Inflammatory macrophage treated with lipopolysaccharide for 4 hours (primary cell): Measurements from ENCODE around the gene CST9.
"Not testable (repeated sequence)": the region's sequence is repeated elsewhere in the genome, so short reads cannot be mapped to it uniquely, and the experiment has no call there.

Experiments
- DNase-seq: peaks from one replicate; pipeline ENCODE4 v3.0.0-alpha.2; 2020

Gene CST9

GRCh38 chr20:23623666-23624323, 18.1 kb upstream of the CST9 start:
- DNase-seq: no peak

DNA sequence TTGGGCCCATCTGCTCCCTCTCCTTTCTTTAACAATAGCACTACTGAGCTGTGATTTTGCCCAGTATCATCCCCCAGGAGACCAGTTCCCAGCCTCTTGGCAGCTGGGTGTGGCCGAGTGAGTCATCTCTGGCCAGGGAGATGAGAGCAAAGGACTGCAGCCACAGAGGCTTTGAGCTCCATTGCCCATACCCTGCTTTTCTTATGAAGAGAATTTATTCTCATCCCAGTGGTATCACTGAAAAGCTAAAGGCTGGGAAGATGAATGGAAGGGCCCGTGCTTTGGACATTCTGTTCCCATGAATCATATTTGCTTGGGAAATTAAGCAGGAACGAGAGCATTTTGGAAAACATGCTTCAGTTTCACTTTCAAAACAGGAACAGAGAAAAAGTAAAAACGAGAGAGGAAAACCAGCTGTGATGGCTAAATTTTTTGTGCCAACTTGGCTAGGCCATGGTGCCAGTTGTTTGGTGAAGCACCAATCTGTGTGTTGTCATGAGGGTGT, 17.2 kb upstream of the CST9 start:
- DNase-seq: peak; percentile 79

DNA sequence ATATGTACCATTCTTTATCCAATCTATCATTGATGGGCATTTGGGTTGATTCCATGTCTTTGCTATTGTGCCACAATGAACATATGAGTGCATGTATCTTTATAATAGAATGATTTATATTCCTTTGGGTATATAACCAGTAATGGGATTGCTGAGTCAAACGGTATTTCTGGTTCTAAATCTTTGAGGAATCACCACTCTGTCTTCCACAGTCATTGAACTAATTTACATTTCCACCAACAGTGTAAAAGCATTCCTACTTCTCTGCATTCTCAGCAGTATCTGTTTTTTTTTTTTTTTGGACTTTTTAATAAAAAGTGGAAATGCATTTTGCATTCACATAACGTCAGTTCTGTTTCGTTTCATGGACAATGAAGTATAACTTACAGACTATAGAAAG, 16.7 kb upstream of the CST9 start:
- not testable (repeated sequence) for DNase-seq

DNA sequence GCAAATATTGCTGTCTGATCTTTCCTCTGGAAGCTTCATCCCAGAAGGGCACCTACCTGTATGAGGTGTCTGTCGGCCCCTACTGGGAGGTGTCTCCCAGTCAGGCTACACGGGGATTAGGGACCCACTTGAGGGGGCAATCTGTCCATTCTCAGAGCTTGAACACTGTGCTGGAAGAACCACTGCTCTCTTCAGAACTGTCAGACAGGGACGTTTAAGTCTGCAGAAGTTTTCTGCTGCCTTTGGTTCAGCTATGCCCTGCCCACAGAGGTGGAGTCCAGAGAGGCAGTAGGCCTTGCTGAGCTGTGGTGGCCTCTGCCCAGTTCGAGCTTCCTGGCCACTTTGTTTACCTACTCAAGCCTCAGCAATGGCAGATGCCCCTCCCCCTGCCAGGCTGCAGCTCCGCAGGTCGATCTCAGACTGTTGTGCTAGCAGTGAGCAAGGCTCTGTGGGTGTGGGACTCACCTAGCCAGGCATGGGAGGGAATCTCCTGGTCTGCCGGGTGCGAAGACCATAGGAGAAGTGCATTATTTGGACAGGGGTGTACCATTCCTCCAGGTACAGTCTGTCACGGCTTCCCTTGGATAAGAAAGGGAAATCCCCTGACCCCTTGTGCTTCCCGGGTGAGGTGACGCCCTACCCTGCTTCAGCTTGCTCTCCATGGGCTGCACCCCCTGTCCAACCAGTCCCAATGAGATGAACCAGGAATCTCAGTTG, 15.1 kb upstream of the CST9 start:
- not testable (repeated sequence) for DNase-seq

- no peak for DNase-seq
These were observed 8.4 kb upstream of the CST9 start for GRCh38 chr20:23614163-23614562.

DNA sequence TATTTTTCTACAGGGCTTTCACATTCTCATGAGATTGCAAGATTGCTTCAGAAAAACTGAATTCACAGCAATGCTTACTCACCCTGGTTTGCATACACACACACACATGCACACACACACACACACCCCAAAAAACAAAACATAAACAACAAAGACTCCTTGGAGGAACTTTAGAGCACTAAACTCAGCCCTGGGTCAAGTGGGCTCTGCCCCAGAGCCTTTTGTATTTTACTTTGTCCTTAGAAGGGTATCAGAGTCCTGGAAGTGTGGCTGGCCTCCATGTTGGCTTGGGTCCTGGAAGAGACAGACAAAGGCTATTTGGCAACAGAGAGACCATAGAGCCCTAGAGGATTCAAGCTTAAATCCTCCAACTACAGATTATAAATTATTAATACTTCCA, 8.0 kb upstream of the CST9 start:
- DNase-seq: no peak

DNA sequence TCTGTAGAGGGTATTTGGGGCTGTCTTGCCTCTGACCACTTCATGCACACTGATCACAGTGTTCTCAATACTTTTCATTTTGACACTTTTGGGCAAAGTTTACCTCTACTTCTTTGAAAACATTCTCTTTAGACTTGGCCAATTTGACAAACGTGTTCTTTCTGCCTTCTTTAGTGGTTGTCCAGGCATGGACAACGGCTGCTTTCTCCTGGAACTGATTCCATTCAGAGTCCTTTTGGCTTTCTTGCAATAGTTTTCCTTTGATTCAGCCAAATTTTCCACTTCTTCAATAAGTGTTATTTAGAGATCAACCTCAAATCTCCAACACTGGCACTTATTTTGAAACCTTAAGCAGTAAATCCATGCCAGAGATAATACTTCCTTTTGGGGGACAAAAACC, 6.7 kb upstream of the CST9 start:
- DNase-seq: no peak

DNA sequence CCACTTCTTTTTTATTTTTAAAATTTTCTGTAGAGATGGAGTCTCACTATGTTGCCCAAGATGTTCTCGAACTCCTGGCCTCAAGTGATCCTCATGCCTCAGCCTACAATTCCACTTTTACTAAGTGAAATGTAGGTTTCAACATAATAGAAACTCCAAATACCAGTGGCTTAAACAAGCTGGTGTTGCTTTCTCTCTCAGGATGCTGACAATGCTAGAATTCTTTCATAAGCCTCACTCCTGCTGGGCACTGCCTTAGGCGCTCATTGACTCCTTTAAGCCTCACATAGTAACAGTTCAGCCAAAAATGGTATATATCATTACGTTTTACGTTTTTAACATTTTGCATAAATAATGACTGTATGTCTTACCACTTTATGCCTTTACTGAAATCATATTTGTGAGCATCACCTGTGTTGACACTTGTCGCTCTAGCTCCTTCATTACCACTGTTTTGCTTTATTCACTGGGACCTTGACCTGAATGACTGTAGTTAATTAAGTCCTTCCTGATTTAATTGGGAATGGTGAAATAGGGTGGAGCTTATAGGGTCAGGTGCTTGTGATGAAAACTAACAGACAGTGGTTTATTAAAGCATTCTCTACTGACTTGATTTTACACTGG, 3.9 kb upstream of the CST9 start:
- peak; percentile 72 for DNase-seq

DNA sequence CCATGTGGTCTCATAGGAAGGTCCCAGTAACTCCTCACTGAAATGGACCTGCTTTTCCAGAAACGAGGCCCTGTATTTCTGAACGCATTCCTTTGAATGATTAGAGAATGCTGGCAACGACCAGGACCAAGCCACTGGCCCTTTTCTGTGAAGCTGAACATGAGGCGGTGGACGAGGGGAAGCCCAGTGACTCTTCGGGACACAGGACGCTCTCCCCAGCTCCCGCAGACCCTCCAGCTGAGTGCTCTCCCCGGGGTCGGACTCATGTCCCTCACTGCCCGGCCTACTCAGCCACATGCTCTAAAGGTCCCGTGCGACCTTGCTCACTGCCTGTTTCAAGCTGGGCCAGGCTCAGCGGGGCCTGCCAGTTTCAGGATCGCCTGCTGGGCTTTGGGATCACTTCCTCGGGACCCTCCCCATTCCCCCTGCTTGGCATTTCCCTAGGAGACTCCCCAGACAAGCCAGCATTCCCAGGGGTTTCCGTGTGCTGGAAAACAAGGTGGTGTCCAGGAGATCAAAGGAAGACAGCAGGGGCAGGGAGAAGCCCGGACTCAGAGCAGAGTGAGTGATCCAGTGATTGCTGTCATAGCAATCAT, 2.6 kb upstream of the CST9 start:
- DNase-seq: no peak

- no peak for DNase-seq
These were observed 2.0 kb upstream of the CST9 start for GRCh38 chr20:23607497-23608245.

GRCh38 chr20:23606652-23607049, 934 bp upstream of the CST9 start:
- peak; percentile 75 for DNase-seq

DNA sequence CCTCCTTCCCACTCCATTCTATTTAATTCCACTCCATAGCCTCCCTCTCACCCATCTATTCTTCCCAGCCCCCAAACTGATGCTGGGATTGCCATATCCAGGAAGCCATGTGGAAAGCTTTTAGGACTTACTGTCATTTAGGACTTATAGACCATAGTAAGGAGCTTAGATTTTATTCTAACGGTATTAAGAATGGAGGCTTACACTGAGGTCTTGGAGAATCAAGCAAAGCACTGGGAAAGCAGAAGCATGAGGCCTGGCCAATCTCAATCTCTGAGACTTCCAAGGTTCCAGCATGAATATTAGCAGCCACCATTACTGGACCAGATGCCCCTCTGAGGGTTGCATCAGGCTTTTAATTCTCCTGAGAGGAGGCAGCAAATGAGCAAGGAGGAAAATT, 1.4 kb downstream of the CST9 start:
- DNase-seq: no peak

GRCh38 chr20:23603321-23603720, 2.4 kb downstream of the CST9 start:
- peak; percentile 21 for DNase-seq

DNA sequence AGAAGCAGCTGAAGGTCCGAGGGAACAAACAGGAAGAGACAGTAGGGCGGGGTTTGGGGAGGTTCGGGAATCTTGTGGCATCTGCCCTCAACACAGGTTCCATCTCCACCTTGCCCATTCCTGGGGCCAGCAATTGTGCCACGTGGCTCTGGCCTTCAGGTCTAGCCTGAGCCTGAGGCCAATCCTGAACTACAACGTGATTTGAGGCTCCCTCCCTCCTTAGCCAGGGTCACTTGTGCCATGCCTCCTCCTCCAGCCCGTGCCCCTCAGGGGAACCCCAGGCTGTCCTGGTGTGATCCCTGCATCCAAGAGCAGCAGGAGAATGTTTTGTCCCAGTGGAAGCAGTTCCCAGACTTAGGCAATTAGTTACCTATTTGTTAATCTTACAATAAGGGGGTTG, 3.0 kb downstream of the CST9 start:
- no peak for DNase-seq

DNA sequence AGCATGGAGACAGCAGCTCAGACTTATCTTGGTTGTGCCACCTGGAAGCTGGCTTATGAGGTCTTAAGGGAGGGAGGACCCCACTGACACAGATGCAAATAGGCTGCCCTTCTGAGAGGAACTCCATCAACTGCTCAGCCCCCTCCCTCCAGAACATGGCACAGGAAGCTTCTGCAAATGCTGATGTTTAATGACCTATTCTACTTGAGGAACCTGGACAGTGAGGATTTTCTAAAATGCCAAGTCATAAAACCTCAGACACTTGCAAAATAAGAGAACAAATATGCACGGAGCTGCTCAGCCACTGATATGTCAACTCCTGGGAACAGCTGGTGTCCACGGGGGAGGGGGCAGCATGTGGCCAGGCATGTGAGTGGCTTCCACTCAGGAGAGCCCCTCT, 3.5 kb downstream of the CST9 start:
- DNase-seq: peak; percentile 25

DNA sequence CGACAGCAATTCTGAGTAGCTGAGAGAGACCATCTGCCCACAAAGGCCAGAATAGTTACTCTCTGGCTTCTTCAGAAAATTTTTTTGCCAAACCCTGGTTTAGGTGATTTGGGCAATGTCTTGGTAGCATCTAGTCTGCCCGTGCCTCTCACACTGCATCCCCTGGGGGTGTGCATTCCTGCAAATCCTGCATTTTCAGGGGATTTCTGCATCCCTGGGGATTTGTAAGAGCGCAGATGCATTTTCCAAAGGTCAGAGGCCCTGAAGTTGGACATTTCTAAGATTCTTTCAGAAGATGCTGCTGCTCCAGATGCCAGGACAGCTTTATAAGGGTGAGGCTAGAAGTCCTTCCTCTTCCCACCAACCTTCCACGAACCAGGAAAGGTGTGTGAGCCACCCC, 4.0 kb downstream of the CST9 start:
- DNase-seq: no peak

DNA sequence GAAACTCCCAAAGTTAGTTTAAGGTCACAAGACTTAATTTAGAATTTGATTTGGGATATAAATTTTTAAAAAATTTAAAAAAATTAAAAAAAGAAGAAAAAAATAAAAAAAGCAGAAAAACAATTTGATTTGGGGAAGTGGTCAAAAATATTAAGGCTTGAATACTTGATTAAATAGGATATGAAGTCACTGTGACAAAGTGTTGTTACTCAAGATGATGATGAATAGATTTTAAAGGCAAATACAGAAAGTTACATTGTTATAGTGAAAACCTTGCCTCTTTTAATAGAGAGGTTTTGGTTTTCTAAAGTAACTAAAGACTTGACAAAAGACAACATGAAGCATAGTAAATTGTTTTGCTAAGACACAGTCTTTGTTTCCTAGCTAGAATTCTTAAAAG, 7.2 kb downstream of the CST9 start:
- DNase-seq: peak; percentile 56

DNA sequence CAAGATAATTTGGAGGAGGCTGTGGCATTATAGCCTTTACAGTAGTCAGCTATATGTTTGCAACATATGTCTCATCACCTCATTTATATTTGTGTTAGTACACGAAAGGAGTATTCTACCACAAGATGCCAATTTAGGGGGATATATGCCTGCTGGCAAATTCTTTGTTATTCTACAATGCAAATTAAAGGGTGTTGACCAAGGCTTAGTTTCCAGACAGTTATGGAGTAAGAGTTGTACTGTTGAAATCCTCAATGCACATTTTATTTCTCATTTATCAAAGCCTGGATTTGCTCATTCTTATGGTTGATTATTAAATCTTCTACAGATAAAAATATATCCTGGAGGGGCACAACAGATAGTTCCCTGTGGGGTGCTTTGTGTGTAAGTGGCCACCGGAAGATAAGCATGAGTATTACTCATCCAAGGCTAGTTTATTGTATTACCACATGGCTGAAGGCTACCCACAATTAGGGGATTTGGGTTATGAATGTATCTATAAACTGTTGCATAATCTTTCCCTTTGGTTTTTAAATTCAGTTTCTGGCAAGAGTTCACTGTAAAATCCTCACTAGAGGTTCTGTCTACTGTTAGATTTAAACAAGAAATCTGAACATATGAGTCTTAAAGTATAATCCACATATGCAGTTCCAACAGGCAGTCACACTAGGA, 9.0 kb downstream of the CST9 start:
- peak; percentile 45 for DNase-seq

DNA sequence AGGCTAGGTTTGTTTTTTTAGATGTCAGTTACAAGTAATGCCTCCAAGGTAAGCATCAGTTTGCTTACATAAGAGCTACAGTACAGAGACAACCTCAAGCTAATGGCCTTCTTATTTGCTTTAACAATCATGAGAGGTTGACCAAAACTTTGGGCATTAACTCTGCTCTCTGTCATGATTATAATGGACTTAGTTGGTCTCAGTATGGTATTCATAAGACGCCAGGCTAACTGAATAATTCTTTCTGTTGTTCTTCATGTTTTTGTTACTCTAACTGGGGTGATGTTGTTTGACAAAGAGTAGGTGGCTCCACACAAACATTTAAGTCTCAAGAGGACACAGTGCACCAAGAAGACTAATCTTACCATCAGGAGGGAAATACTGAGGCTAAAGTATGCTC, 9.8 kb downstream of the CST9 start:
- DNase-seq: no peak

- no peak for DNase-seq
These were observed 17.0 kb downstream of the CST9 start for GRCh38 chr20:23588434-23589403.

DNA sequence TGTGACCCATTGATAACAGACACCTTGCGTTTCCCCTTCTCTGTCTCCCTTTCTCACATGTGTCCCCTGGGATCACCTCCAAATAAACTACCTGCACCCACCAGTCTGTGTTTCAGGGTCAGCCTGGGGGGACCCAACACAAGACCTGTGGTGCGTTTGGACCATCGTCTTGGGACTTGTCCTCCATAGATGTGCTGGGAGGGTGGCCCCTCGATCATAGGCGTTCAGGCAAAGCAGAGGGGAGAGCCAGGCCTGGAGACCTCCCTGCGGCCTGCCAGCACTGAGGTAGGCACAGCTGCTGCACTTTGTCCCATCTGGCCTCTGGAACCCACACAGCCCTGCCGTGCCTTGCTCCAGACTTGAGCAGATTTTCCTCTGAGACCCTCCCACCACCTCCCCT, 18.1 kb downstream of the CST9 start:
- DNase-seq: no peak
